HCT116 (cell line): ENCODE results near the gene NFATC1. TPM values are rescaled to one million over a fixed set of nuclear protein-coding genes. Genes with fewer than 3 reads are reported as not detected.

Experiments used
- ATAC-seq: fragments of 200-7000 bp; cut with Tn5 transposase; 2 replicates; pipeline ENCODE4 v1.9.1; 2020; ENCODE audit warnings: mild to moderate bottlenecking, moderate library complexity
- BruUV-seq: library from RNA; stranded (reverse); fragments of 400-500 nt; replicated peaks from 2 replicates; lab custom pipeline; 2021; lab: Mats Ljungman, UMichigan
- CTCF ChIA-PET: fragments of 300-600 bp; sonication (Branson Sonifier 250); formaldehyde crosslinking; loops from one replicate; lab custom pipeline; 2021; ENCODE audit warnings: antibody characterized with exemption; lab: Charles Lee
- POLR2A ChIA-PET: fragments of 300-600, 350-600 bp; sonication (Branson Sonifier 250); formaldehyde crosslinking; loops from one replicate; lab custom pipeline; 2021; ENCODE audit warnings: antibody characterized with exemption; lab: Charles Lee
- RAD21 ChIA-PET, 2 experiments: fragments of 300-600 bp; sonication (Branson Sonifier 250); formaldehyde crosslinking; loops; one replicate each; lab custom pipeline; 2023; ENCODE audit warnings: low total read pairs in 2 of 2; ENCODE audit not compliant: uncharacterized antibody in 2 of 2, unreplicated experiment in 2 of 2, low non-redundant PET in 1 of 2; lab: Charles Lee
- DNase-seq: peaks from one replicate; pipeline ENCODE4 v3.0.0-alpha.2; 2010; ENCODE audit warnings: low read depth, low spot score
- H2AFZ ChIP-seq: fragments of 200-600 bp; shearing (Covaris generic), sonication (generic); 2 replicates; pipeline ENCODE4 v1.6.1; 2017; ENCODE audit warnings: low read depth, mixed run types, mixed read lengths, antibody characterized with exemption, low read length; ENCODE audit not compliant: poor library complexity, severe bottlenecking
- H3K27ac ChIP-seq: 2 replicates; pipeline ENCODE4 v1.5.1; 2012; ENCODE audit warnings: low read depth, low read length
- H3K27me3 ChIP-seq: fragments of 200-600 bp; sonication (generic); 2 replicates; pipeline ENCODE4 v1.6.1; 2016; ENCODE audit warnings: mixed run types, low read length, mixed read lengths; ENCODE audit not compliant: insufficient read depth
- H3K36me3 ChIP-seq, 2 experiments: fragments of 200-500 bp in 1 of 2; fragments of 200-600 bp in 1 of 2; sonication (Bioruptor generic) in 1 of 2; sonication (generic) in 1 of 2; 2 replicates each; pipeline versions ENCODE4 v1.5.1 to v1.6.1; 2014 to 2016; ENCODE audit warnings: low read length in 2 of 2, inconsistent platforms in 1 of 2, mixed read lengths in 1 of 2, mixed run types in 1 of 2; ENCODE audit not compliant: insufficient read depth in 2 of 2, control insufficient read depth in 1 of 2
- H3K4me1 ChIP-seq, 2 experiments: fragments of 200-600 bp in 1 of 2; sonication (generic) in 1 of 2; 2 replicates each; pipeline versions ENCODE4 v1.5.1 to v1.6.1; 2012 to 2017; ENCODE audit warnings: low read length in 2 of 2, inconsistent platforms in 1 of 2, mild to moderate bottlenecking in 1 of 2, mixed read lengths in 1 of 2, mixed run types in 1 of 2, moderate library complexity in 1 of 2; ENCODE audit not compliant: insufficient read depth in 2 of 2, control insufficient read depth in 1 of 2
- H3K4me2 ChIP-seq: fragments of 200-600 bp; sonication (generic); 2 replicates; pipeline ENCODE4 v1.6.1; 2017; ENCODE audit warnings: mixed run types, low read length, mixed read lengths
- H3K4me3 ChIP-seq, 2 experiments: fragments of 200-600 bp in 1 of 2; sonication (generic) in 1 of 2; replicated peaks in 1 of 2; 2 replicates each; pipeline ENCODE4 v1.5.1; 2011 to 2016; ENCODE audit warnings: low read length in 2 of 2, control low read depth in 1 of 2, low read depth in 1 of 2, mild to moderate bottlenecking in 1 of 2, mixed read lengths in 1 of 2, mixed run types in 1 of 2
- H3K79me2 ChIP-seq: fragments of 200-600 bp; sonication (generic); 2 replicates; pipeline ENCODE4 v1.6.1; 2017; ENCODE audit warnings: mild to moderate bottlenecking, mixed run types, low read length, moderate library complexity, mixed read lengths; ENCODE audit not compliant: insufficient read depth
- H3K9ac ChIP-seq: fragments of 200-600 bp; sonication (generic); 2 replicates; pipeline ENCODE4 v1.6.1; 2016; ENCODE audit warnings: low read length, mixed read lengths
- H3K9me2 ChIP-seq: fragments of 200-600 bp; sonication (generic), shearing (Covaris generic); 2 replicates; pipeline ENCODE4 v1.6.1; 2017; ENCODE audit warnings: mixed run types, mild to moderate bottlenecking, moderate library complexity; ENCODE audit not compliant: insufficient read depth
- H3K9me3 ChIP-seq, 2 experiments: fragments of 200-500 bp in 1 of 2; fragments of 200-600 bp in 1 of 2; sonication (Bioruptor generic) in 1 of 2; sonication (generic) in 1 of 2; 2 replicates each; pipeline ENCODE4 v1.6.1; 2014 to 2017; ENCODE audit warnings: low read length in 2 of 2, mixed read lengths in 2 of 2, inconsistent platforms in 1 of 2, low read depth in 1 of 2, mild to moderate bottlenecking in 1 of 2, mixed run types in 1 of 2, moderate library complexity in 1 of 2; ENCODE audit not compliant: control insufficient read depth in 1 of 2, insufficient read depth in 1 of 2
- H4K20me1 ChIP-seq: fragments of 200-600 bp; sonication (generic), shearing (Covaris generic); 2 replicates; pipeline ENCODE4 v1.6.1; 2017; ENCODE audit warnings: mixed run types, mild to moderate bottlenecking, moderate library complexity; ENCODE audit not compliant: insufficient read depth
- ATF3 ChIP-seq: IDR thresholded peaks from 2 replicates; pipeline ENCODE4 v1.6.1; 2012
- CBX3 ChIP-seq: IDR thresholded peaks from 2 replicates; pipeline ENCODE4 v1.6.1; 2012; ENCODE audit warnings: low read depth
- CEBPB ChIP-seq: IDR thresholded peaks from 2 replicates; pipeline ENCODE4 v1.6.1; 2012; ENCODE audit warnings: low read depth
- CTCF ChIP-seq, 3 experiments: fragments of 200-600 bp in 1 of 3; sonication (generic) in 1 of 3; IDR thresholded peaks in 2 of 3; conservative IDR thresholded peaks in 1 of 3; 2 replicates each; pipeline ENCODE4 v1.5.1; 2012 to 2017; ENCODE audit warnings: low read depth in 2 of 3, low read length in 2 of 3, antibody characterized with exemption in 1 of 3, borderline replicate concordance in 1 of 3, control low read depth in 1 of 3, mild to moderate bottlenecking in 1 of 3, mixed read lengths in 1 of 3, mixed run types in 1 of 3, moderate library complexity in 1 of 3; ENCODE audit not compliant: insufficient read depth in 1 of 3
- EGR1 ChIP-seq: IDR thresholded peaks from 2 replicates; pipeline ENCODE4 v1.6.1; 2012; ENCODE audit warnings: low read depth
- ELF1 ChIP-seq: IDR thresholded peaks from 2 replicates; pipeline ENCODE4 v1.6.1; 2012; ENCODE audit warnings: low read depth, borderline replicate concordance
- EZH2 ChIP-seq: fragments of 200-600 bp; sonication (generic); IDR thresholded peaks from 2 replicates; pipeline ENCODE4 v1.6.1; 2017; ENCODE audit warnings: antibody characterized with exemption, mixed run types
- FOSL1 ChIP-seq: IDR thresholded peaks from 2 replicates; pipeline ENCODE4 v1.6.1; 2012; ENCODE audit warnings: low read depth
- MAX ChIP-seq: IDR thresholded peaks from 2 replicates; pipeline ENCODE4 v1.6.1; 2012
- POLR2A ChIP-seq: IDR thresholded peaks from 2 replicates; pipeline ENCODE4 v1.7.0; 2011; ENCODE audit warnings: borderline replicate concordance; ENCODE audit not compliant: insufficient read depth, insufficient read length; ENCODE audit errors: extremely low read depth
- POLR2AphosphoS5 ChIP-seq: IDR thresholded peaks from 2 replicates; pipeline ENCODE4 v1.6.1; 2011; ENCODE audit warnings: mild to moderate bottlenecking, low read depth, low read length, moderate library complexity
- RAD21 ChIP-seq: IDR thresholded peaks from 2 replicates; pipeline ENCODE4 v1.6.1; 2012; ENCODE audit warnings: low read depth, mild to moderate bottlenecking
- SIN3A ChIP-seq: IDR thresholded peaks from 2 replicates; pipeline ENCODE4 v1.6.1; 2012; ENCODE audit warnings: low read depth
- SRF ChIP-seq: IDR thresholded peaks from 2 replicates; pipeline ENCODE4 v1.6.1; 2012; ENCODE audit warnings: low read depth
- TCF7L2 ChIP-seq: IDR thresholded peaks from 2 replicates; pipeline ENCODE4 v1.7.0; 2011; ENCODE audit warnings: borderline replicate concordance, inconsistent platforms; ENCODE audit not compliant: insufficient read depth, insufficient read length; ENCODE audit errors: extremely low read depth
- ZNF274 ChIP-seq: fragments of 200-500 bp; sonication (Bioruptor generic); IDR thresholded peaks from 2 replicates; pipeline ENCODE4 v1.6.1; 2014; ENCODE audit warnings: mild to moderate bottlenecking, low read depth, low read length, inconsistent platforms
- intact Hi-C: fragments of 100-400 bp; cut with micrococcal nuclease; formaldehyde crosslinking; loops from 2 replicates; pipeline ENCODE4 v1.10.0; 2022
- total RNA-seq: library from RNA; stranded (reverse); gene quantifications from one replicate; pipeline ENCODE4 v1.2.1, GENCODE V29; 2021; ENCODE audit not compliant: unreplicated experiment

Gene NFATC1
- total RNA-seq, 1 experiment from 2014 or later = 20.8 TPM

- TF ChIP-seq SIN3A (no peak), CEBPB (no peak), ZNF274 (no peak), POLR2AphosphoS5 (no peak), CTCF (IDR thresholded peaks at IDR 0.05 in 2 of 3, conservative IDR thresholded peaks at IDR 0.05 in 1 of 3; ENCODE audit: borderline replicate concordance in 1 of 3, insufficient read depth in 1 of 3, low read depth in 2 of 3, low read length in 2 of 3) (no peak), SRF (no peak), RAD21 (no peak), ATF3 (no peak), EZH2 (no peak), TCF7L2 (no peak), POLR2A (no peak), MAX (no peak)
Observed at GRCh38 chr18:79472946-79473345, 77.2 kb downstream of the NFATC1 start (continued).

GRCh38 chr18:79476031-79476917, 80.5 kb downstream of the NFATC1 start:
- Histone ChIP-seq H3K9ac (no peak overlapping the region), H3K27me3 (no peaks in the 10 kb centered on the region), H3K4me3 (no peak overlapping the region), H2AFZ (no peak overlapping the region), H3K36me3 (no peaks in the 10 kb centered on the region), H4K20me1 (no peaks in the 10 kb centered on the region), H3K27ac (no peak overlapping the region), H3K4me2 (no peak overlapping the region), H3K79me2 (no peaks in the 10 kb centered on the region), H3K4me1 (no peaks in the 10 kb centered on the region), H3K9me2 (no peaks in the 10 kb centered on the region), H3K9me3 (no peaks in the 10 kb centered on the region)
- ATAC-seq (no peak), DNase-seq (no peak)
- BruUV-seq = no TSS peak
- ChIA-PET CTCF (no interaction called here), POLR2A (no interaction called here), RAD21 (no interaction called here)
- TF ChIP-seq CBX3 (no peak), ELF1 (no peak), ZNF274 (no peak), FOSL1 (no peak), EGR1 (no peak), SRF (no peak), ATF3 (no peak), EZH2 (no peak)
- intact Hi-C loops = no loop called here
